HTERT RPE-1 (cell line): ENCODE data around the gene OR4E1.
"Not testable (repeated sequence)": the region's sequence is repeated elsewhere in the genome, so short reads cannot be mapped to it uniquely, and the experiment has no call there.

Experiments used
- in situ Hi-C: fragments of 300-500 bp; cut with MboI; formaldehyde crosslinking; loops from 4 replicates; pipeline ENCODE4 v1.14.3; 2020; ENCODE audit warnings: low sequenced_read_pairs

Gene OR4E1

GRCh38 chr14:21654215-21654614 lies 19.4 kb downstream of the OR4E1 start:
- in situ Hi-C loops = no loop called here

- in situ Hi-C loops = no loop called here
Measured at GRCh38 chr14:21653331-21653885, 20.2 kb downstream of the OR4E1 start, which contains the start of gene OR4E2. TSS of gene OR4E2 (plus strand) at chr14:21653835. CDS start at chr14:21665083, 11,248 bp downstream.

- in situ Hi-C loops = no loop called here
Measured at GRCh38 chr14:21652209-21652808, 21.3 kb downstream of the OR4E1 start.

- in situ Hi-C loops = no loop called here
Measured at GRCh38 chr14:21647380-21647779, 26.2 kb downstream of the OR4E1 start.

GRCh38 chr14:21643407-21643806 lies 30.2 kb downstream of the OR4E1 start:
- in situ Hi-C loops = no loop called here

GRCh38 chr14:21642683-21643082 lies 30.9 kb downstream of the OR4E1 start:
- in situ Hi-C loops = no loop called here

GRCh38 chr14:21634840-21635239 lies 38.8 kb downstream of the OR4E1 start, which contains the start of gene OR10G2:
TSS of gene OR10G2 (minus strand) at chr14:21634940. CDS start at chr14:21634842, 98 bp downstream.
- in situ Hi-C loops = no loop called here

- in situ Hi-C loops = no loop called here
Measured at GRCh38 chr14:21631084-21631483, 42.5 kb downstream of the OR4E1 start.

- in situ Hi-C loops = not testable (repeated sequence)
Measured at GRCh38 chr14:21630503-21630902, 43.1 kb downstream of the OR4E1 start.

- in situ Hi-C loops = no loop called here
Measured at GRCh38 chr14:21626491-21627230, 47.0 kb downstream of the OR4E1 start.
